HepG2 (cell line): ENCODE measurements around the gene PIK3CD. TPM values are rescaled to one million over a fixed set of nuclear protein-coding genes. Genes with fewer than 3 reads are reported as not detected.

Experiments
- ATAC-seq: fragments of 200-7000 bp; cut with Tn5 transposase; 3 replicates; pipeline ENCODE4 v1.9.1; 2020; ENCODE audit warnings: mild to moderate bottlenecking, moderate library complexity
- BruUV-seq: library from RNA; stranded (reverse); fragments of 400-500 nt; replicated peaks from 2 replicates; lab custom pipeline; 2021; lab: Mats Ljungman, UMichigan
- CTCF ChIA-PET: fragments of 300-600 bp; formaldehyde crosslinking; extraction: SDS; loops from one replicate; lab custom pipeline; 2021; ENCODE audit warnings: low total read pairs, inconsistent platforms, low intra/inter-chr PET ratio; lab: Yijun Ruan, JAX
- POLR2A ChIA-PET: fragments of 350-600 bp; sonication (Branson Sonifier 250); formaldehyde crosslinking; loops from one replicate; lab custom pipeline; 2020; ENCODE audit warnings: antibody characterized with exemption, inconsistent platforms; lab: Yijun Ruan, JAX
- DNase-seq: peaks from one replicate; pipeline ENCODE4 v3.0.0-alpha.2; 2015; ENCODE audit warnings: low spot score
- FAIRE-seq: peaks from 3 replicates; lab custom pipeline; 2011; peaks lifted over from hg19 to GRCh38; lab: Jason Lieb, UNC
- H2AFZ ChIP-seq: one replicate; pipeline ENCODE4 v1.6.1; 2011; ENCODE audit warnings: low read length, inconsistent platforms
- H3K27ac ChIP-seq: fragments of 300-600 bp; 3 replicates; pipeline ENCODE4 v1.8.0; 2011; ENCODE audit warnings: mixed run types, mild to moderate bottlenecking, mixed read lengths, low read length, inconsistent platforms; ENCODE audit not compliant: insufficient read depth; ENCODE audit errors: extremely low read length
- H3K27me3 ChIP-seq, 2 experiments: fragments of 200-600 bp in 1 of 2; 2 replicates in 1 of 2; 3 replicates in 1 of 2; pipeline versions ENCODE4 v1.6.0 to v1.8.0; 2011; ENCODE audit warnings: low read length in 2 of 2, mild to moderate bottlenecking in 2 of 2, moderate library complexity in 2 of 2, inconsistent platforms in 1 of 2; ENCODE audit not compliant: insufficient read depth in 2 of 2, control insufficient read depth in 1 of 2
- H3K36me3 ChIP-seq, 2 experiments: fragments of 200-600 bp in 1 of 2; replicated peaks in 1 of 2; 2 replicates in 1 of 2; 3 replicates in 1 of 2; pipeline versions ENCODE4 v1.5.1 to v1.8.0; 2011; ENCODE audit warnings: low read length in 2 of 2, inconsistent platforms in 1 of 2; ENCODE audit not compliant: insufficient read depth in 2 of 2, control insufficient read depth in 1 of 2
- H3K4me1 ChIP-seq: 2 replicates; pipeline ENCODE4 v1.5.1; 2012; ENCODE audit warnings: low read length, inconsistent platforms; ENCODE audit not compliant: insufficient read depth
- H3K4me2 ChIP-seq: 2 replicates; pipeline ENCODE4 v1.6.0; 2011; ENCODE audit warnings: low read depth, low read length, inconsistent platforms
- H3K4me3 ChIP-seq, 3 experiments: fragments of 200-600 bp in 1 of 3; sonication (generic), shearing (Covaris generic) in 1 of 3; replicated peaks in 1 of 3; 2 replicates each; pipeline ENCODE4 v1.5.1; 2011 to 2016; ENCODE audit warnings: low read length in 3 of 3, inconsistent platforms in 2 of 3, low read depth in 2 of 3, mild to moderate bottlenecking in 2 of 3, control low read depth in 1 of 3, mixed read lengths in 1 of 3; ENCODE audit not compliant: insufficient read depth in 1 of 3
- H3K79me2 ChIP-seq: one replicate; pipeline ENCODE4 v1.6.1; 2011; ENCODE audit warnings: low read length, inconsistent platforms; ENCODE audit not compliant: insufficient read depth
- H3K9ac ChIP-seq: 2 replicates; pipeline ENCODE4 v1.6.0; 2011; ENCODE audit warnings: mild to moderate bottlenecking, low read depth, low read length, inconsistent platforms; ENCODE audit not compliant: insufficient read depth
- H3K9me3 ChIP-seq: 2 replicates; pipeline ENCODE4 v1.5.1; 2012; ENCODE audit warnings: mild to moderate bottlenecking, low read length
- H4K20me1 ChIP-seq: 2 replicates; pipeline ENCODE4 v1.6.0; 2011; ENCODE audit warnings: inconsistent platforms, mild to moderate bottlenecking, low read length, moderate library complexity; ENCODE audit not compliant: insufficient read depth
- CBX1 ChIP-seq: IDR thresholded peaks from one replicate; pipeline ENCODE4 v1.6.1; 2016; ENCODE audit warnings: antibody characterized with exemption, low read depth
- CENPBD1 ChIP-seq: sonication (generic); formaldehyde crosslinking; IDR thresholded peaks from 2 replicates; pipeline ENCODE4 v1.8.0; 2022; ENCODE audit warnings: missing genetic modification reagents, low read depth, mild to moderate bottlenecking, borderline replicate concordance
- ELF3 ChIP-seq: IDR thresholded peaks from 2 replicates; pipeline ENCODE4 v1.6.1; 2016; ENCODE audit warnings: missing genetic modification reagents, missing compliant biosample characterization
- FOXJ3 ChIP-seq: sonication (generic); formaldehyde crosslinking; IDR thresholded peaks from 2 replicates; pipeline ENCODE4 v1.4.0; 2020; ENCODE audit warnings: missing genetic modification reagents, mild to moderate bottlenecking, borderline replicate concordance
- HNRNPL ChIP-seq: fragments of 200-400 bp; formaldehyde crosslinking; IDR thresholded peaks from 2 replicates; pipeline ENCODE4 v1.6.1; 2017; ENCODE audit warnings: mild to moderate bottlenecking, low read depth, low read length
- PCBP2 ChIP-seq: fragments of 200-400 bp; formaldehyde crosslinking; optimal IDR thresholded peaks from 2 replicates; pipeline ENCODE3; 2018; ENCODE audit warnings: low read length, low read depth; ENCODE audit not compliant: poor library complexity, severe bottlenecking
- ZNF530 ChIP-seq: sonication (generic); formaldehyde crosslinking; IDR thresholded peaks from 2 replicates; pipeline ENCODE4 v1.5.0; 2020; ENCODE audit warnings: low read depth, mild to moderate bottlenecking, missing genetic modification reagents
- ZNF761 ChIP-seq: sonication (generic); formaldehyde crosslinking; conservative IDR thresholded peaks from 2 replicates; pipeline ENCODE4 v1.4.0; 2020; ENCODE audit warnings: mild to moderate bottlenecking, missing genetic modification reagents
- ZNF768 ChIP-seq: sonication (generic); formaldehyde crosslinking; IDR thresholded peaks from 2 replicates; pipeline ENCODE4 v1.4.0; 2020; ENCODE audit warnings: missing genetic modification reagents
- ZNF781 ChIP-seq: sonication (generic); formaldehyde crosslinking; IDR thresholded peaks from 2 replicates; pipeline ENCODE4 v1.5.1; 2020; ENCODE audit warnings: borderline replicate concordance, mild to moderate bottlenecking, missing genetic modification reagents; ENCODE audit errors: not compliant biosample characterization
- WGBS: methylation state at CpG from one replicate; pipeline ENCODE4 v1.1.6; 2017; ENCODE audit warnings: low lambda C conversion rate; 5-methylcytosine and 5-hydroxymethylcytosine counted together
- in situ Hi-C: cut with HindIII; loops from 2 replicates; pipeline ENCODE4 v1.10.0; 2017; ENCODE audit warnings: low pct_unique_long_range_greater_than_20kb; ENCODE audit not compliant: extremely low pct_ligation_motif_present
- intact Hi-C: fragments of 100-400 bp; cut with micrococcal nuclease; formaldehyde crosslinking; loops from one replicate; pipeline ENCODE4 v1.10.0; 2022; ENCODE audit not compliant: unreplicated experiment
- polyA plus RNA-seq, 8 experiments: library from polyadenylated mRNA; depleted of rRNA in 3 of 8; stranded (reverse) in 7 of 8; unstranded in 1 of 8; fragments of >200 nt; fragmentation: Illumina TruSeq in 4 of 8; extraction: Trizol in 4 of 8; gene quantifications; 2 replicates each; pipeline versions ENCODE4 v1.2.1 to v1.2.3, GENCODE V29; 2011 to 2016; ENCODE audit warnings: low read depth in 4 of 8, missing spikeins in 1 of 8, mixed read lengths in 1 of 8; ENCODE audit not compliant: insufficient read depth in 1 of 8
- total RNA-seq, 5 experiments: library from RNA; depleted of rRNA; stranded (reverse); fragments of >200 nt; fragmentation: Illumina TruSeq; extraction: Trizol; gene quantifications; 2 replicates each; pipeline ENCODE4 v1.2.3, GENCODE V29; 2016; ENCODE audit warnings: low read depth in 1 of 5

Gene PIK3CD
- total and polyA plus RNA-seq, 2 of the 13 experiments (the other 11 are each of a cell fraction or from before 2014, with no cell fraction given), result 7.1 to 10.0 TPM

DNA sequence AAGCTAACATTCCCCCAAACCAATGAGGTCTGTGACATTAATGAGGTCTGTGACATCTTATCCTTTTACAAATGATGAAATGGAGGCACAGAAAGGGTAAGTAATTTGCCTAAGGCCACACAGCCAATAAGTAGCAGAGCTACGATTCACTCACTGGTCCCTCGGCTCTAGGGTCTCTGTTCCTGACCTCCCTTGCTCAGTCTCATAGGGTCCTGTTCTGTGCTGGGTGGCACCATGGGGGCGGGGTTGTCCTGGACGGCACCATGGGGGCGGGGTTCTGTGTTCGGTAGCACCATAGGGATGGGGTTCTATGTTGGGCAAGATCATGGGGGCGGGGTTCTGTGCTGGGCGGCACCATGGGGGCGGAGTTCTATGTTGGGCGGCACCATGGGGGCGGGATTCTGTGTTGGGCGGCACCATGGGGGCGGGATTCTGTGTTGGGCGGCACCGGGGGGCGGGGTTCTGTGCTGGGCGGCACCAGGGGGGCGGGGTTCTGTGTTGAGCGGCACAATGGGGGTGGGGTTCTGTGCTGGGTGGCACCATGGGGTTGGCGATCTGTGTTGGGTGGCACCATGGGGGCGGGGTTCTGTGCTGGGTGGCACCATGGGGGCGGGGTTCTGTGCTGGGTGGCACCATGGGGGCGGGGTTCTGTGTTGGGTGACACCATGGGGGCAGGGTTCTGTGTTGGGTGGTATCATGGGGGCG is 116.6 kb downstream of the PIK3CD start:
- in situ Hi-C loops, result no loop called here
- TF ChIP-seq HNRNPL (0 out of 2 replicates have a peak, but pooled peaks have one; percentile 48), ZNF768 (CRISPR knock-in tag) (peak; percentile 92), FOXJ3 (CRISPR knock-in tag) (no peak)
- FAIRE-seq (no peak), DNase-seq (no peak), ATAC-seq (no peak)
- Histone ChIP-seq H2AFZ (no peak overlapping the region), H3K27ac (no peak overlapping the region), H3K79me2 (no peaks in the 10 kb centered on the region), H3K4me1 (no peaks in the 10 kb centered on the region), H3K4me3 (no peak overlapping the region), H3K9me3 (no peaks in the 10 kb centered on the region), H3K27me3 (no peaks in the 10 kb centered on the region), H3K4me2 (no peak overlapping the region), H4K20me1 (no peaks in the 10 kb centered on the region), H3K9ac (no peak overlapping the region), H3K36me3 (peaks cover 9 to 19% of the 10 kb centered on the region in 2 experiments; a peak in 4 of 5 replicates)
- 94% methylated on average over 21 of the region's 24 CpGs for WGBS
- ChIA-PET POLR2A (no interaction called here), CTCF (no interaction called here)
- no TSS peak for BruUV-seq
- intact Hi-C loops, result no loop called here

GRCh38 chr1:9768983-9769382 is 117.5 kb downstream of the PIK3CD start:
- no peak overlapping the region for H2AFZ ChIP-seq
- no peaks in the 10 kb centered on the region for H4K20me1 ChIP-seq
- intact Hi-C loops, result no loop called here
- H3K4me3 ChIP-seq, result no peak overlapping the region
- H3K27ac ChIP-seq, result no peak overlapping the region
- H3K9ac ChIP-seq, result no peak overlapping the region
- H3K9me3 ChIP-seq, result no peaks in the 10 kb centered on the region
- no peaks in the 10 kb centered on the region for H3K27me3 ChIP-seq
- FAIRE-seq, result no peak
- peak; percentile 72 for TF ChIP-seq PCBP2
- TF ChIP-seq ZNF781, result no peak
- TF ChIP-seq CBX1, result no peak
- no peak for TF ChIP-seq CENPBD1
- no peak for TF ChIP-seq ELF3 (CRISPR knock-in tag)
- TF ChIP-seq ZNF530 (CRISPR knock-in tag), result no peak
- no peak for TF ChIP-seq ZNF761
- ChIA-PET CTCF (no interaction called here), POLR2A (no interaction called here)
- no TSS peak for BruUV-seq
- no peaks in the 10 kb centered on the region for H3K79me2 ChIP-seq
- no peak for DNase-seq
- WGBS, result 98% methylated on average over 3 of the region's 3 CpGs
- no peaks in the 10 kb centered on the region for H3K4me1 ChIP-seq
- H3K36me3 ChIP-seq, result peaks cover 5 to 18% of the 10 kb centered on the region in 2 experiments; a peak in 4 of 5 replicates
- H3K4me2 ChIP-seq, result no peak overlapping the region
- in situ Hi-C loops, result no loop called here
- no peak for ATAC-seq
